Activated naive CD4-positive, alpha-beta T cell treated with anti-CD3 and anti-CD28 coated beads for 36 hours (primary cell): ENCODE data around the gene ENTREP3. TPM values are rescaled to one million over a fixed set of nuclear protein-coding genes. Genes with fewer than 3 reads are reported as not detected.

Source experiments
- CTCF ChIA-PET: fragments of 350-600 bp; sonication (Branson Sonifier 250); formaldehyde crosslinking; loops from one replicate; lab custom pipeline; 2021; ENCODE audit warnings: antibody characterized with exemption; lab: Charles Lee
- DNase-seq: peaks from one replicate; pipeline ENCODE4 v3.0.0-alpha.2; 2020
- H3K27ac Mint-ChIP-seq: one replicate; pipeline ENCODE4 v1.8.0; 2021; ENCODE audit warnings: mild to moderate bottlenecking, mixed read lengths
- H3K27me3 Mint-ChIP-seq: one replicate; pipeline ENCODE4 v1.8.0; 2021; ENCODE audit warnings: low read depth, mixed read lengths
- H3K36me3 Mint-ChIP-seq: one replicate; pipeline ENCODE4 v1.8.0; 2021; ENCODE audit warnings: low read depth, mixed read lengths
- H3K4me1 Mint-ChIP-seq: one replicate; pipeline ENCODE4 v1.8.0; 2021; ENCODE audit warnings: low read depth, mixed read lengths
- H3K4me3 Mint-ChIP-seq: one replicate; pipeline ENCODE4 v1.8.0; 2021; ENCODE audit warnings: mild to moderate bottlenecking, moderate library complexity, mixed read lengths
- H3K9me3 Mint-ChIP-seq: one replicate; pipeline ENCODE4 v1.8.0; 2021; ENCODE audit warnings: mixed read lengths
- intact Hi-C: fragments of 100-400 bp; cut with micrococcal nuclease; formaldehyde crosslinking; loops from one replicate; pipeline ENCODE4 v1.15.1; 2023
- total RNA-seq, 2 experiments: library from RNA; stranded (reverse); gene quantifications; one replicate each; pipeline ENCODE4 v1.2.3, GENCODE V29; 2021

The ENTREP3 gene, protein sequence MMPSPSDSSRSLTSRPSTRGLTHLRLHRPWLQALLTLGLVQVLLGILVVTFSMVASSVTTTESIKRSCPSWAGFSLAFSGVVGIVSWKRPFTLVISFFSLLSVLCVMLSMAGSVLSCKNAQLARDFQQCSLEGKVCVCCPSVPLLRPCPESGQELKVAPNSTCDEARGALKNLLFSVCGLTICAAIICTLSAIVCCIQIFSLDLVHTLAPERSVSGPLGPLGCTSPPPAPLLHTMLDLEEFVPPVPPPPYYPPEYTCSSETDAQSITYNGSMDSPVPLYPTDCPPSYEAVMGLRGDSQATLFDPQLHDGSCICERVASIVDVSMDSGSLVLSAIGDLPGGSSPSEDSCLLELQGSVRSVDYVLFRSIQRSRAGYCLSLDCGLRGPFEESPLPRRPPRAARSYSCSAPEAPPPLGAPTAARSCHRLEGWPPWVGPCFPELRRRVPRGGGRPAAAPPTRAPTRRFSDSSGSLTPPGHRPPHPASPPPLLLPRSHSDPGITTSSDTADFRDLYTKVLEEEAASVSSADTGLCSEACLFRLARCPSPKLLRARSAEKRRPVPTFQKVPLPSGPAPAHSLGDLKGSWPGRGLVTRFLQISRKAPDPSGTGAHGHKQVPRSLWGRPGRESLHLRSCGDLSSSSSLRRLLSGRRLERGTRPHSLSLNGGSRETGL
- 10 to 100 TPM; 32.1 to 32.8 TPM for total RNA-seq

DNA sequence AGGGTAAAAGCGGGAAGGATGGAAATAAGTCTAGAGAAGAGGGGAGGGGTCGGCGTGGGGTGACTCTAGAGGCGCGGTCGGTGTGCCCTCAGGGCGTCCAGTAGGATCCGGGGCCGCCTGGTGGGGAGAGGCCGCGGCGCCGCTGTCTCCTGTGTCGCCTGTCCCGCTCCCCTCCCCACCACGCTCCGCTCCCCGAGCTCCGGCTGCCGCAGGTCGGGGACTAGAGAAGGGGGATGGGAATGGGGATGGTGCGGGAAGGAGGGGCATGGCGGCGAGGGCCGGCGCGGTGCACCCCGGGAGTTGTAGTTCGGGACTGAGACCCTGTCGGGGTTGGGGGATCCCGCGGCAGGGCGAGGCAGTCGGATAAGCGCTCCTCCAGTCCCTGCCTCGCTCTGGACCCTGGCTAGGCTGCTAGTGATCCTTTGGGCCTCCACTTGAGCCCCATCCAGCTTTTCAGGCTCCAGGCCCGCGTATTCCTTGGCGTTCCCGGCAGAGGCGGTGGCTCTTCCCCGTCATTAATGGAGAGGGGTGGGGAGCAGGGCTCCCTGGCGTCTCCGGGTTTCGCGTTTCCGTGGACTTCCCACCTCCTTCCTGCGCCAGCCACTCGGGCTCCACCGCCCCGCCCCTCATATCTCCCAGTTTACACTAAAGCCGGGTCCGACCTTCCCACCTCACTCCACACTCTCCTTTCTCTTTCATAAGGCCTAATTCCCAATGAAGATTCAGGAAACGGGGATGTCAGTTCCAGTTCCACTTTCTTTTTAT is at the start of gene ENTREP3:
Gene ENTREP3 (minus strand): TSS at position 241 of the 765 bp plus-strand sequence. CDS start 606 bp downstream, outside the sequence.
- H3K36me3 Mint-ChIP-seq: peaks cover 21% of the 10 kb centered on the region
- intact Hi-C loops: loop anchor here (1.0 kb wide), 2 partner anchors 18 to 53 kb away; partner anchors contain the start of genes CLK2 and FDPS
- peak within 1 kb of the TSS; percentile 46 for H3K27ac Mint-ChIP-seq
- H3K4me1 Mint-ChIP-seq: peaks cover 28% of the 10 kb centered on the region
- peak; percentile 86 for DNase-seq
- no peaks in the 10 kb centered on the region for H3K27me3 Mint-ChIP-seq
- CTCF ChIA-PET: interaction anchor here (1.2 kb wide), 1 partner anchor 67 kb away, joined by 3 read pairs; no protein-coding TSS in a partner anchor
- peak within 1 kb of the TSS; percentile 75 for H3K4me3 Mint-ChIP-seq
- no peaks in the 10 kb centered on the region for H3K9me3 Mint-ChIP-seq

DNA sequence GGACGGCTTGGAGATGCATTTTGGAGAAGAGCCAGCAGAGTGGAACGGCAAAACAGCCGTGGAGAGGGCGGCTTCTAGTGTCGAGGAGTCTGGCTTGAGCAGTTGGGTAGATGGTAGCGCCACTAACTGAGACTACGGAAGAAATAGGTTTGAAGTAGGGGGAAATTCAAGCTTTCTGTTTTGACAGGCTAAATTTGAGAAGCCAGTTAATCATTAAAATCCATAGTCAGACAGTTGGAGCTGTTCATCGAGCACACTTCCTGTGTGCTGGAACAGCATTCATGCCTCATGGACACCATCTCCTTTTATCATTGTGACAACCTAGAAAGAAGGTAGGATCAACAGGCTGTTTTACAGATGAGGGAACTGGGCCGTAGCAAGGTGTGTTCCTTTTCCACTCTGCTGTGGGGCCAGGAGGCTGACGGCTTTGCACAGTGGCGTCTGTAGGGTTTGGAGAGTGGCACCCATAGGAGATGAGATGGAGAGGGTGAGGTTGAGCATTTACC is 49.3 kb upstream of the ENTREP3 start:
- Mint-ChIP-seq H3K4me1 (peaks cover 5% of the 10 kb centered on the region), H3K36me3 (peaks cover 8% of the 10 kb centered on the region), H3K9me3 (no peaks in the 10 kb centered on the region), H3K27me3 (no peaks in the 10 kb centered on the region), H3K4me3 (no peak overlapping the region), H3K27ac (no peak overlapping the region)
- intact Hi-C loops: loop anchor here (5.0 kb wide), 2 partner anchors 112 to 132 kb away; partner anchors contain the start of genes KRTCAP2 and TRIM46
- DNase-seq: no peak
- CTCF ChIA-PET: interaction anchor here (1.2 to 2.1 kb wide), 2 partner anchors 19 to 54 kb away, joined by 3 to 12 read pairs; no protein-coding TSS in a partner anchor

DNA sequence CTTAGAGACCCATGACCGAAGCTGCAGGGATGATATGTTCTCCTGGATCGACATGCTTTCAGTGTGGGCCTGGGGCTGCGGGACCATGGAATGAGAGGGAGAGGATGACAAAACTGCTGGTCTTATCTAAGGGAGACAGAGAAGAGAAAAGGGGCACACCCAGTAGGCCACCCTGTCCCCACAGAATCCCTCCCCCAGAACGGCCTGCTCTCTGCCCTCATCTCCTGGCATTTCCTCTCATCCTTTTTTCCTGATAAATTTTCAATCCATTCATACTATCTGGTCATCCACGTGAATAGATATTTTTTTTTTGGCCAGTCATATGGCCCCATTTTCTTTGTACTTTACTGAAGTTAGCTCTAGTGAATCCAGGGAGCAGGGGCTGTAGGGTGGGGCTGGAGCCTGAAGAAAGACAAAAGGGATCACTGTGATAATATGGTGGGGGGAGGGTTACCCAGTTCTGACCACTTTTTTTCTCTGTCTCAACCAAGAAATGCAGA is 46.1 kb upstream of the ENTREP3 start, which contains the start of gene PKLR:
Gene PKLR (minus strand): TSS at position 97 of the 500 bp plus-strand sequence. CDS start 43 bp downstream, at position 54.
- Mint-ChIP-seq H3K4me1 (no peaks in the 10 kb centered on the region), H3K9me3 (no peaks in the 10 kb centered on the region), H3K4me3 (no peak within 1 kb of the TSS), H3K36me3 (no peaks in the 10 kb centered on the region), H3K27ac (no peak within 1 kb of the TSS), H3K27me3 (peaks cover 8% of the 10 kb centered on the region)
- no peak for DNase-seq
- CTCF ChIA-PET: interaction anchor here (2.9 kb wide), 1 partner anchor 51 kb away, joined by 10 read pairs; no protein-coding TSS in a partner anchor
- intact Hi-C loops: no loop called here

DNA sequence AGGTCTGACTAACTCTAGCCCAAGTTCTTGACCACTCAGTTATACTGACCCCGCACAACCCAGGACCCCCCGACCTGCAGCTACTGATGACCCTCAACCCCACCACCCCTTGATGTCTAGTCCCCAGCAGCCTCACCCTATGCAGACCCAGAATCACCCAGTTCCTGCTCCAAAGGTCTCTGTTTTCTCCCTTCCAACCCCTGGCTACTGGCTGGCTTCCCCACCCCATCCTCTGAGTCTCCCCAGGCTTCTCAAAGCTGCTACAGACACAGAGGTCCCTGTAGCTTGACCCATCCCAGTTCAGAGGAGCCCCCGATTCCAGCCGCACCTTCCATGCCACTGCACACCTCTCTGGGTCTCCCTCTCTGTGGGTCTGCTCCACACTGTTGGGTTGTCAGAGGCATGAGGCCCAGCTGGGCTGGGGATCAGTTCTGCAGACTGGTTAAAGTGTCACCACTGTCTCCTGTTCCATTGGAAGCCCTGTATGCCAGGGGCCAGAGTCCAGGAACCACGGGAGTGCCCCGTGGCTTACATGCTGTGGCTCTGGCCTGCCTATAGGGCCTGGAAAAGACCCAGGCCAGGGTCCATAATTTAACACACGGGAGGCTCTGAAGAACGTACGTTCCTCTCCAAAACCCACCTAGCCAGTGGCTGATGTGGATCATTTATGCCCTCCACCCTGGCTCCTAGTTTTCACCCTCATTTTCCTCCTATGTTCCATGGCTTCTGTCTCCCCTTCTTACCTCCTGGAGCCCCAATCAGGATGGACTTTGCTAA is 45.5 kb upstream of the ENTREP3 start:
- Mint-ChIP-seq H3K27me3 (peaks cover 13% of the 10 kb centered on the region), H3K27ac (no peak overlapping the region), H3K4me1 (no peaks in the 10 kb centered on the region), H3K36me3 (no peaks in the 10 kb centered on the region), H3K9me3 (no peaks in the 10 kb centered on the region), H3K4me3 (no peak overlapping the region)
- CTCF ChIA-PET: interaction anchor here (2.9 kb wide), 1 partner anchor 50 kb away, joined by 10 read pairs; no protein-coding TSS in a partner anchor
- DNase-seq: no peak
- intact Hi-C loops: no loop called here

DNA sequence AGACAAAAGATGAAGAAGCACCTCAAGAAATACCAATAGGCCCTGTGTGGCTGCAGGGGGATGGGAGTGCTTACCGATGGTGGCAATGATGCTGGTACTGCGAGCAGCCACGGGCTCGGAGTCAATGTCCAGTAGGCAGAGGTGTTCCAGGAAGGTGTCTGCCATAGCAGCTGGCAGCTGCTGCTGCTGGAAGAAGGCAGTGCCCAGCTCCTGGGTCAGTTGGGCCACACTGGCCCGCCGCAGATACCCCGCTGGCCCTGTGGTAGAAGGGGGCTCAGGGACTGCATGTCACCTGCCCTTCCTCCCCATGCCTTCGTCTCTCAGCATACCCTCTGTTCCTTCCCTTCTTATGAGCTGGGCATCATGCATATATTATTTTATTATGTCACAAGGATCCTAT is 44.7 kb upstream of the ENTREP3 start:
- H3K9me3 Mint-ChIP-seq: no peaks in the 10 kb centered on the region
- CTCF ChIA-PET: interaction anchor here (2.9 kb wide), 1 partner anchor 49 kb away, joined by 10 read pairs; no protein-coding TSS in a partner anchor
- DNase-seq: no peak
- no peak overlapping the region for H3K27ac Mint-ChIP-seq
- H3K27me3 Mint-ChIP-seq: peaks cover 17% of the 10 kb centered on the region
- no peaks in the 10 kb centered on the region for H3K4me1 Mint-ChIP-seq
- H3K4me3 Mint-ChIP-seq: no peak overlapping the region
- intact Hi-C loops: no loop called here
- H3K36me3 Mint-ChIP-seq: no peaks in the 10 kb centered on the region

DNA sequence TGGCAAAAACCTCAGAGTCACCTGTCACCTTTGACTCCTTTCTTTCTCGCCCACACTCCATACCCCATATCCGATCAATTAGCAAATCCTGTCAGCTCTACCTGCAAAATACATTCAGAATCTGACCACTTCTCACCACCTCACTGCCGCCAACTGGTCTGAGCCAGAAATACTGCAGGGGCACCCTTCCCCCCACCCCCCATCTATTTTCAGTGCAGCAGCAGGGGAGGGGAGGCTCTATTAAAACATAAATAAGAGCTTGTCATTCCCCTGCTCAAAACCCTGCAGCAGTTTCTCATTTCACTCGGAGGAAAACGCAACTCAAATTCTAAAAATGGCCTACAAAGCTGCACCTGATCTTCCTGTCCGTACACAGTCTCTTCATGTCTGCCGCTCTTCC is 42.1 kb upstream of the ENTREP3 start:
- no peak for DNase-seq
- no peaks in the 10 kb centered on the region for H3K36me3 Mint-ChIP-seq
- no peaks in the 10 kb centered on the region for H3K9me3 Mint-ChIP-seq
- H3K4me3 Mint-ChIP-seq: no peak overlapping the region
- H3K4me1 Mint-ChIP-seq: peaks cover 4% of the 10 kb centered on the region
- CTCF ChIA-PET: interaction anchor here (0.9 to 2.1 kb wide), 2 partner anchors 47 to 63 kb away, joined by 3 to 7 read pairs; no protein-coding TSS in a partner anchor
- peaks cover 24% of the 10 kb centered on the region for H3K27me3 Mint-ChIP-seq
- intact Hi-C loops: no loop called here
- H3K27ac Mint-ChIP-seq: no peak overlapping the region

DNA sequence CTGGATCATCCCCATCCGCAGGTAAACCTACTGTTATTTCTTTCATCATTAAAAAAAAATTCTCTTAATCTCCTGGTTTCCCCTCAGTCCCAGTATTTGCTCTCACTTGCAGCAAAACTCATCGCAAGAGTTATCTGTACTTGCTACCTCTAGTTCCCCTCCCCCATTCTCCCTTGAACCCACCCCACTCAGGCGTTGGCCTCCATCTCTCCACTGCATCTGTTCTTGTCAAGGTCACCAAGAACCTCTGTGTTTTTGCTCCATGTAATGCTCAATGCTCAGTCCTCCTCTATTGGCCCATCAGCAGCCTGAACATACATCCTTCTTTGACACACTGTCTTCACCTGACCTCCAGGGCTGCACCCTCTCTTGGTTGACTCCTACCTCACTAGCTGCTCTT is 41.4 kb upstream of the ENTREP3 start:
- H3K9me3 Mint-ChIP-seq: no peaks in the 10 kb centered on the region
- H3K36me3 Mint-ChIP-seq: no peaks in the 10 kb centered on the region
- DNase-seq: no peak
- no peak overlapping the region for H3K4me3 Mint-ChIP-seq
- H3K4me1 Mint-ChIP-seq: peaks cover 4% of the 10 kb centered on the region
- H3K27me3 Mint-ChIP-seq: peaks cover 24% of the 10 kb centered on the region
- CTCF ChIA-PET: interaction anchor here (0.8 to 2.1 kb wide), 2 partner anchors 17 to 46 kb away, joined by 3 to 7 read pairs; no protein-coding TSS in a partner anchor
- intact Hi-C loops: no loop called here
- H3K27ac Mint-ChIP-seq: no peak overlapping the region

DNA sequence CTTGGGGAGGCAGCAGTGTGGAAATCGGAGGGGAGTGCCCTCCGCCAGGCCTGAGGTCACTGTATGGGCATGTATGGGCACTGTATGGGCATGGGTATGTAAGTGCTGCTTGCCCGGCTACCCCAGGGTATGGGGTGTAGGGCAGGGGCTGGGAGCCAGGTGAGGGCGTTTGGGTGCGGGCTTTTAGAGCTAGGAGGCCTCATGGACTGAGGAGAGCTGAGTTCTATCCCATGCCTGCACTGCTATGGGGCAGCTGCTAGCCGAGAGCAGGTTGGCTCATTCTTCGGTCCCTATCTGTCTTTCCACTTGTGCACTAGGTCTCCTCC is 40.6 kb upstream of the ENTREP3 start:
- DNase-seq: no peak
- no peak overlapping the region for H3K27ac Mint-ChIP-seq
- H3K4me1 Mint-ChIP-seq: peaks cover 4% of the 10 kb centered on the region
- H3K4me3 Mint-ChIP-seq: no peak overlapping the region
- intact Hi-C loops: no loop called here
- CTCF ChIA-PET: interaction anchor here (0.8 kb wide), 1 partner anchor 17 kb away, joined by 3 read pairs; no protein-coding TSS in a partner anchor
- no peaks in the 10 kb centered on the region for H3K36me3 Mint-ChIP-seq
- H3K27me3 Mint-ChIP-seq: peaks cover 24% of the 10 kb centered on the region
- no peaks in the 10 kb centered on the region for H3K9me3 Mint-ChIP-seq

DNA sequence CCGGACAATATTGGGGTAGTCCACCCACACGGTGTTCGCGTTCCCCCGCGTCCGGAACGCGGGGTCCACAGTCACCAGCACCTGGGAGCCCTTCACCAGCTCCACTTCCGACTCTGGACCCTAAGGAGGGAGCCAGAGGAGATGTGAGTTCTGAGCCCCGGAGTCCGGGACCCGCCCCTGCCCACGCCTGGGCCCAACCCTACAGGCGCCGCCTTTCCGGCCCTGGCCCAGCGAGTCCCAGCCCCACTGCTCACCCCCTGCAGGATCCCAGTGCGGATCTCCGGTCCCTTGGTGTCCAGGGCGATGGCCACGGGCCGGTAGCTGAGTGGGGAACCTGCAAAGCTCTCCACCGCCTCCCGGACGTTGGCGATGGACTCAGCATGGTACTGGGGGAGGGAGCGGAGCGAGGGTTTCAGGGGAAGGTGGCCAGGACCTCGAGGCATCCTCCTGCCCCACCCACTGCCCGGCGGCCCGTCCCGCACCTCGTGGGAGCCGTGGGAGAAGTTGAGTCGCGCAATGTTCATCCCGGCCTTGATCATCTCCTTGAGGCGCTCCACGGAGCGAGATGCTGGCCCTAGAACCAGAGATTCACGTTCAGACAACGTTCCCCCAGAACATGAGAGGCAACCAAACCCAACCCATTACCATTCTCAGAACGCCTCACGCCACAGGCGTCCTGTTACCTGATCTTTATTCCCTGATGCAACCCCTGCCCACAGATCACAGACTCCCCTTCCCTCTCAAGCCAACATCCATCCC is 40.1 kb upstream of the ENTREP3 start:
- Mint-ChIP-seq H3K9me3 (no peaks in the 10 kb centered on the region), H3K4me3 (no peak overlapping the region), H3K36me3 (no peaks in the 10 kb centered on the region), H3K4me1 (peaks cover 4% of the 10 kb centered on the region), H3K27me3 (peaks cover 24% of the 10 kb centered on the region), H3K27ac (no peak overlapping the region)
- no peak for DNase-seq
- CTCF ChIA-PET: no interaction called here
- intact Hi-C loops: no loop called here

DNA sequence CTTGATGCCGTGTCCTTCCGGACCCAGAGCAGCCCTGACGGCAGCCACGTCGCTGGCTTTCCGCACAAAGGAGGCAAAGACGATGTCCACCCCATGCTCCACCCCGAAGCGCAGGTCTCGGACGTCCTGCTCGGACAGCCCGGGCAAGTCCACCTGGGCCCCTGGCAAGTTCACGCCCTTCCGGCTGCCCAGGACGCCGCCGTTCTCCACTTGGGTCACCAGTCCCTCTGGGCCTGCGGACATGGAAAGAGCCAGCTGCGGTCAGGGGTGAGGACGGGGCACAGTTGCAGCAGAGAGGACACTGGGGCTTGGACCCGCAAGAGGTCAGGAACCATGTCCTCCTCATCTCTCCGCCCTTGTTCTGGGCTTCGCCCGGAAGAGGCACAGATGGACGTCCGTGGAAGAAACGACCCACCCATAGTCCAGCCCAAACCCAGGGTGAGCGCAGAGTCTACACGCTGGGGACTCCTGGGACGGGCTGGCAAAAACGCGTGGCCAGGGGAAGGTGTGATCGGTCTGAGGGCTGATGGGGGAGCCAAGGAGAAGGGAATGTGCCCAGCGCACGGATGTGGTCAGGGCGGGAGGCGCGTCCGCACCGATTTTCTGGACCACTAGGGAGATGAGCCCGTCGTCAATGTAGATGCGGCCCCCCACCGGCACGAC is 39.4 kb upstream of the ENTREP3 start:
- intact Hi-C loops: no loop called here
- Mint-ChIP-seq H3K27me3 (peaks cover 24% of the 10 kb centered on the region), H3K9me3 (no peaks in the 10 kb centered on the region), H3K36me3 (no peaks in the 10 kb centered on the region), H3K27ac (no peak overlapping the region), H3K4me1 (peaks cover 4% of the 10 kb centered on the region), H3K4me3 (no peak overlapping the region)
- CTCF ChIA-PET: no interaction called here
- DNase-seq: no peak
